Measurements from ENCODE around the gene CCDC188.
A peak's percentile ranks its signal among the peaks of the same experiment; 100 is the strongest.

Gene CCDC188

DNA sequence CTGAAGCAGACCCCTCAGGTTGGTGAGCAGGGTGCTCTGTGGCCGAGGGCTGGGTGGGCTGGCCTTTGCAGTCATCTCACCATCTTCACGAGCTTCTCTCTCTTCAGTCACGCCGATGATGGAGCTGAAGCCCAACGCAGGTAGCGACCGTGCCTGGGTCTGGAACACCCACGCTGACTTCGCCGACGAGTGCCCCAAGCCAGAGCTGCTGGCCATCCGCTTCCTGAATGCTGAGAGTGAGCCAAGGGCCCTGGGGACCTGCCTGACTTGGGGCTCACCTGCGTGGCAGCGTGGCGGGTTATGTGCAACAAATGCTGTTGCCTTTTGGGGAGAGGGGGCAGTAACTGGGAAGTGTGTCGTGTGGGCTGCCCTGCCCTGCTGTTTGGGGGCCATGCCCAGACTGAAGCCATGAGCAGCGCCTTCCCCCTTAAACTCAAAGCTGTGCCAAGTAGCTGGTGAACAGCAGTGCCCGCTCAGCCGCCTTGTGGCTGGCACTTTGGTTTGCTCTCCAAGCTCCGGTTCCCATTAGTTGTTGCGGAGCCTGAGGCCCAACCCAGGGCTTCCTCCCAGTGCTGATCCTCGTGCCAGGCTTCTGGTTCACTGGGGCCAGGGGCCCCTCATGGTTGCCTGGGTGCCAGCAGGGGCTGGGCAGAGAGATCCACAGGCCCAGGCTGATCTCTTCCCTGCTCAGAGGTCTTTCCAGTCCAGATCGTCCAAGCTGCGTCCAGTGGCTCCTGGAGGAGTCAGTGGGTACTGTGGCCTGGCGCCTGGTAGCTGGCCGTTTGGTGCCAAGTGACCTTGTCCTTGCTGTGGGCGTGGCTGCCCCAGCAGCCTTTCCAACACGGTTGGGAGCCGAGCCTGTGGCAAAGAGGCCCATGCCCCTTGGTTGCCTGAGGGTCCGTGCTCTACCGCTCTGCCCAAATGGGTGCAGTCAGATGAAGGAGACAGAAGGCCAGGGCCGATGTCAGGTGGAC is 25.4 kb downstream of the CCDC188 start:
- H3K27ac ChIP-seq: no peak overlapping the region
- no peak for DNase-seq (ENCODE audit: low spot score)
- no peak overlapping the region for H3K4me3 ChIP-seq
- TF ChIP-seq CTCF (IDR thresholded peaks at IDR 0.05): no peak

DNA sequence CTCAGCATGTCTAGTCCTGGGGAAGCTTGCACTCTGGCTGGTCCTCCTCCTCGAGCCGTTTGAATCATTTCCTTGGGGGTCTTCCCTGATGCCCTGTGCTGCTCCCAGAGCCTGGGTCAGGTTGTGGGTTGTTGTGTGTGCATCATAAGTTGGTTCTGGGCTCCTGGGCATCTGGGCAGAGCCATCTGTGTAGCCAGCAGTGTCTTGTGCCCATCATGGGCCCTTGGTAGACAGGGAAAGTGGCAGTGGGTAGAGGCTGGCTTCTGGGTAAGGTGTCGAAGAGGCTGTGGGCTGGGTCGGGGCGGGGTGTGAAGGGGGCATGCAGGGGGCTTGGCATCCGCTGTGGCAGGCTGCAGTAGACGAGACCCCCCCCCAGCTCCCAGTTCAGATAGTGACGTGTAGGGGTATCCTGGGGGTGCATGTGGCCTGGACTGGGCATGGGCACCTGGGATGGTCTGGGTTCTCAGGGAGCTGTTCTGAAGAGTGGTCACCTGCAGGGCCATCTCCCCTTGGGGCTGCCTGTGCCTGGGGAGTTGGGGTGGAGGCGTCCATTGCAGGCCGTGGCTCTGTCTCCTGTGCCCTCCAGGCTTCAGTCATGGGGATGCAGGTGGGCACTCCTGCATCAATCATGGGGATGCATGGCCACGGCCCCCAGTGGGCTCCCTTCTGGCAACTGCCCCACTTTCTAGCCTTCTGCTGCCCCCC is 26.6 kb downstream of the CCDC188 start:
- Histone ChIP-seq H3K4me3 (no peak overlapping the region), H3K27ac (no peak overlapping the region)
- DNase-seq (ENCODE audit: low spot score): no peak
- no peak for TF ChIP-seq CTCF (IDR thresholded peaks at IDR 0.05)

GRCh38 chr22:20123366-20124082 is 27.3 kb downstream of the CCDC188 start:
- no peak for TF ChIP-seq CTCF (IDR thresholded peaks at IDR 0.05)
- Histone ChIP-seq H3K4me3 (no peak overlapping the region), H3K27ac (no peak overlapping the region)
- no peak for DNase-seq (ENCODE audit: low spot score)

DNA sequence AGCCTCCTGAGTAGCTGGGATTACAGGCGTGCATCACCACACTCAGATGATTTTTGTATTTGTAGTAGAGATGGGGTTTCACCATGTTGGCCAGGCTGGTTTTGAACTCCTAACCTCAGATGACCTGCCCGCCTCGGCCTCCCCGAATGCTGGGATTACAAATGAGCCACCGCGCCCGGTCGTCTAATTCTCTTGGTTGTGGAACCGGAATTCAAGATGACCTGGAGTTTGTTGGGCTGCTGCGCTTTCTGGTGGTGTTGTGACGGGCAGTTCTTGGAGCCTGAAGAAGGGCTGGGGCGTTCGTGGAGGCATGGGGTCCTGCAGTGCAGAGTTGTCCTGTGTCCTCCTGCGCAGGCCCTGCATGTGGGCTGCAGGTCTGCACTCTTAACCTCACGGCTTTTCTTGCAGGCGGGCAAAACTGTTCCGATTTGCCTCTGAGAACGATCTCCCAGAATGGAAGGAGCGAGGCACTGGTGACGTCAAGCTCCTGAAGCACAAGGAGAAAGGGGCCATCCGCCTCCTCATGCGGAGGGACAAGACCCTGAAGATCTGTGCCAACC is 28.9 kb downstream of the CCDC188 start:
- DNase-seq (ENCODE audit: low spot score): no peak
- H3K4me3 ChIP-seq: no peak overlapping the region
- TF ChIP-seq CTCF (IDR thresholded peaks at IDR 0.05): no peak
- no peak overlapping the region for H3K27ac ChIP-seq

DNA sequence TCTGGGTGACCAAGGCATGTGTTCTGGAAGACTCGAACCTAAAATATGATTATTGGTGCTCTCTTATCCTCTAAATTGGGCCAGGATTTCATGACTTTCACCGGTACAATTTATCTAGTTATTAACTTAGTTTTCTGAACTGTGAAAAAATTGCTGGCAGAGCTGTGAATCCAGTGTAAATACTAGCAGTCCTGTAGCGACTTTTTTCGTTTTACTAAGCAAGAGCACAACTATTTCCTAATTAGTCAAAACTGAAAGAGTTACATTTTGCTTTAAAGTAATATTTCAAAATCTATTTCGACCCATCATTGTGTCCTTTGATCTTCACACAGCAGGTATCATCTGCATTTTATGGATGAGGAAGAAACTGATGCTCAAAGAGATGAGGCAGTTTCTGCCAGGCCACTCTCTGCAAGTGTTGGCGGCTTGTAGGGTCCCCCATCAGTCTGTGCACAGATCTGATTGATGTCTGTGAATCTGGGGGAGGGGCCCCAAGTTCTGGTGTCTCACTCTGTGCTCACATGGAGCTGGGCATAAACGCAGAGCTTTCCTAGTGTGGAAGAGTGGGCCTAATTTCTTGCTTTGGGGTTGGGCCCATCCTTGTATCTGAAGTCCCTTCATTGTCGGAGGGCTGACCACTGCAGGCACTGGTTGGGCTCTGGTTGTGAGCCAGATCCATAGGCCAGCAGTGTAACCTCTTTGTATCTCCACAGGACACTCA is 32.4 kb downstream of the CCDC188 start:
- H3K27ac ChIP-seq: peak overlapping the region in 1 of 2 donors; percentile 93
- DNase-seq (ENCODE audit: low spot score): no peak

More for the DNA sequence above, 32.4 kb downstream of the CCDC188 start:
- H3K4me3 ChIP-seq: peak overlapping the region; percentile 90
- no peak for TF ChIP-seq CTCF (IDR thresholded peaks at IDR 0.05)
